HCT116 (cell line): ENCODE measurements around the gene TMEM79. TPM values are rescaled to one million over a fixed set of nuclear protein-coding genes. Genes with fewer than 3 reads are reported as not detected.

Experiments
- ATAC-seq: fragments of 200-7000 bp; cut with Tn5 transposase; 2 replicates; pipeline ENCODE4 v1.9.1; 2020; ENCODE audit warnings: mild to moderate bottlenecking, moderate library complexity
- BruUV-seq: library from RNA; stranded (reverse); fragments of 400-500 nt; replicated peaks from 2 replicates; lab custom pipeline; 2021; lab: Mats Ljungman, UMichigan
- CTCF ChIA-PET: fragments of 300-600 bp; sonication (Branson Sonifier 250); formaldehyde crosslinking; loops from one replicate; lab custom pipeline; 2021; ENCODE audit warnings: antibody characterized with exemption; lab: Charles Lee
- POLR2A ChIA-PET: fragments of 300-600, 350-600 bp; sonication (Branson Sonifier 250); formaldehyde crosslinking; loops from one replicate; lab custom pipeline; 2021; ENCODE audit warnings: antibody characterized with exemption; lab: Charles Lee
- RAD21 ChIA-PET, 2 experiments: fragments of 300-600 bp; sonication (Branson Sonifier 250); formaldehyde crosslinking; loops; one replicate each; lab custom pipeline; 2023; ENCODE audit warnings: low total read pairs in 2 of 2; ENCODE audit not compliant: uncharacterized antibody in 2 of 2, unreplicated experiment in 2 of 2, low non-redundant PET in 1 of 2; lab: Charles Lee
- DNase-seq: peaks from one replicate; pipeline ENCODE4 v3.0.0-alpha.2; 2010; ENCODE audit warnings: low read depth, low spot score
- H2AFZ ChIP-seq: fragments of 200-600 bp; shearing (Covaris generic), sonication (generic); 2 replicates; pipeline ENCODE4 v1.6.1; 2017; ENCODE audit warnings: low read depth, mixed run types, mixed read lengths, antibody characterized with exemption, low read length; ENCODE audit not compliant: poor library complexity, severe bottlenecking
- H3K27ac ChIP-seq: 2 replicates; pipeline ENCODE4 v1.5.1; 2012; ENCODE audit warnings: low read depth, low read length
- H3K27me3 ChIP-seq: fragments of 200-600 bp; sonication (generic); 2 replicates; pipeline ENCODE4 v1.6.1; 2016; ENCODE audit warnings: mixed run types, low read length, mixed read lengths; ENCODE audit not compliant: insufficient read depth
- H3K36me3 ChIP-seq, 2 experiments: fragments of 200-500 bp in 1 of 2; fragments of 200-600 bp in 1 of 2; sonication (Bioruptor generic) in 1 of 2; sonication (generic) in 1 of 2; 2 replicates each; pipeline versions ENCODE4 v1.5.1 to v1.6.1; 2014 to 2016; ENCODE audit warnings: low read length in 2 of 2, inconsistent platforms in 1 of 2, mixed read lengths in 1 of 2, mixed run types in 1 of 2; ENCODE audit not compliant: insufficient read depth in 2 of 2, control insufficient read depth in 1 of 2
- H3K4me1 ChIP-seq, 2 experiments: fragments of 200-600 bp in 1 of 2; sonication (generic) in 1 of 2; 2 replicates each; pipeline versions ENCODE4 v1.5.1 to v1.6.1; 2012 to 2017; ENCODE audit warnings: low read length in 2 of 2, inconsistent platforms in 1 of 2, mild to moderate bottlenecking in 1 of 2, mixed read lengths in 1 of 2, mixed run types in 1 of 2, moderate library complexity in 1 of 2; ENCODE audit not compliant: insufficient read depth in 2 of 2, control insufficient read depth in 1 of 2
- H3K4me2 ChIP-seq: fragments of 200-600 bp; sonication (generic); 2 replicates; pipeline ENCODE4 v1.6.1; 2017; ENCODE audit warnings: mixed run types, low read length, mixed read lengths
- H3K4me3 ChIP-seq, 2 experiments: fragments of 200-600 bp in 1 of 2; sonication (generic) in 1 of 2; replicated peaks in 1 of 2; 2 replicates each; pipeline ENCODE4 v1.5.1; 2011 to 2016; ENCODE audit warnings: low read length in 2 of 2, control low read depth in 1 of 2, low read depth in 1 of 2, mild to moderate bottlenecking in 1 of 2, mixed read lengths in 1 of 2, mixed run types in 1 of 2
- H3K79me2 ChIP-seq: fragments of 200-600 bp; sonication (generic); 2 replicates; pipeline ENCODE4 v1.6.1; 2017; ENCODE audit warnings: mild to moderate bottlenecking, mixed run types, low read length, moderate library complexity, mixed read lengths; ENCODE audit not compliant: insufficient read depth
- H3K9ac ChIP-seq: fragments of 200-600 bp; sonication (generic); 2 replicates; pipeline ENCODE4 v1.6.1; 2016; ENCODE audit warnings: low read length, mixed read lengths
- H3K9me2 ChIP-seq: fragments of 200-600 bp; sonication (generic), shearing (Covaris generic); 2 replicates; pipeline ENCODE4 v1.6.1; 2017; ENCODE audit warnings: mixed run types, mild to moderate bottlenecking, moderate library complexity; ENCODE audit not compliant: insufficient read depth
- H3K9me3 ChIP-seq, 2 experiments: fragments of 200-500 bp in 1 of 2; fragments of 200-600 bp in 1 of 2; sonication (Bioruptor generic) in 1 of 2; sonication (generic) in 1 of 2; 2 replicates each; pipeline ENCODE4 v1.6.1; 2014 to 2017; ENCODE audit warnings: low read length in 2 of 2, mixed read lengths in 2 of 2, inconsistent platforms in 1 of 2, low read depth in 1 of 2, mild to moderate bottlenecking in 1 of 2, mixed run types in 1 of 2, moderate library complexity in 1 of 2; ENCODE audit not compliant: control insufficient read depth in 1 of 2, insufficient read depth in 1 of 2
- H4K20me1 ChIP-seq: fragments of 200-600 bp; sonication (generic), shearing (Covaris generic); 2 replicates; pipeline ENCODE4 v1.6.1; 2017; ENCODE audit warnings: mixed run types, mild to moderate bottlenecking, moderate library complexity; ENCODE audit not compliant: insufficient read depth
- ELF1 ChIP-seq: IDR thresholded peaks from 2 replicates; pipeline ENCODE4 v1.6.1; 2012; ENCODE audit warnings: low read depth, borderline replicate concordance
- EZH2 ChIP-seq: fragments of 200-600 bp; sonication (generic); IDR thresholded peaks from 2 replicates; pipeline ENCODE4 v1.6.1; 2017; ENCODE audit warnings: antibody characterized with exemption, mixed run types
- EZH2phosphoT487 ChIP-seq: fragments of 200-600 bp; IDR thresholded peaks from 2 replicates; pipeline ENCODE4 v1.6.1; 2018; ENCODE audit warnings: antibody characterized with exemption, borderline replicate concordance
- POLR2A ChIP-seq: IDR thresholded peaks from 2 replicates; pipeline ENCODE4 v1.7.0; 2011; ENCODE audit warnings: borderline replicate concordance; ENCODE audit not compliant: insufficient read depth, insufficient read length; ENCODE audit errors: extremely low read depth
- POLR2AphosphoS5 ChIP-seq: IDR thresholded peaks from 2 replicates; pipeline ENCODE4 v1.6.1; 2011; ENCODE audit warnings: mild to moderate bottlenecking, low read depth, low read length, moderate library complexity
- SRF ChIP-seq: IDR thresholded peaks from 2 replicates; pipeline ENCODE4 v1.6.1; 2012; ENCODE audit warnings: low read depth
- TCF7L2 ChIP-seq: IDR thresholded peaks from 2 replicates; pipeline ENCODE4 v1.7.0; 2011; ENCODE audit warnings: borderline replicate concordance, inconsistent platforms; ENCODE audit not compliant: insufficient read depth, insufficient read length; ENCODE audit errors: extremely low read depth
- intact Hi-C: fragments of 100-400 bp; cut with micrococcal nuclease; formaldehyde crosslinking; loops from 2 replicates; pipeline ENCODE4 v1.10.0; 2022
- total RNA-seq: library from RNA; stranded (reverse); gene quantifications from one replicate; pipeline ENCODE4 v1.2.1, GENCODE V29; 2021; ENCODE audit not compliant: unreplicated experiment
- TF ChIP-seq, protein P1 (sequence below): IDR thresholded peaks from 2 replicates; pipeline ENCODE4 v1.6.1; 2011; ENCODE audit warnings: mild to moderate bottlenecking, low read length, moderate library complexity; ENCODE audit not compliant: insufficient replicate concordance; ENCODE audit errors: extremely low read depth
- TF ChIP-seq, protein P2 (sequence below): IDR thresholded peaks from 2 replicates; pipeline ENCODE4 v1.6.1; 2012; ENCODE audit warnings: low read depth
- TF ChIP-seq, protein P3 (sequence below), 3 experiments: fragments of 200-600 bp in 1 of 3; sonication (generic) in 1 of 3; IDR thresholded peaks in 2 of 3; conservative IDR thresholded peaks in 1 of 3; 2 replicates each; pipeline ENCODE4 v1.5.1; 2012 to 2017; ENCODE audit warnings: low read depth in 2 of 3, low read length in 2 of 3, antibody characterized with exemption in 1 of 3, borderline replicate concordance in 1 of 3, control low read depth in 1 of 3, mild to moderate bottlenecking in 1 of 3, mixed read lengths in 1 of 3, mixed run types in 1 of 3, moderate library complexity in 1 of 3; ENCODE audit not compliant: insufficient read depth in 1 of 3

TMEM79 gene
- total RNA-seq, 1 experiment from 2014 or later = 6.3 TPM

DNA sequence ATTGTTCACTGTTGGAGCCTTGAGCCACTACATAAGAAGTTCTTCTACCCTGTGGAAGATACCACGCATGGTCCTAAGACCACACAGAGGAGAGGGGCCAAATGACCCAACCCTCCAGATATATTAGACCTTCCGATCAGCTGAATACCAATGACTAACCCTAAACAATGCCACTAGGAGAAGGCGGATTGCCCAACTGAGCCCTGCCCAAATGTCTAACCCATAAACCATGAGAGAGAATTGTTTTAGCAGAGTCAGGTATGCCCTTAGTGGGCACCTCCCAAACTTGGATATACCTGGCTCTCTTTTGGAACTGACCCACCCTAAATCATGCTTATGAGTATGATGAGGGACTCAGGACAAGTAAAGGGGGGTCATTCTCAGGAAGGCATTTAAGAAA, 13.8 kb upstream of the TMEM79 start:
- no peak for ATAC-seq

More for the DNA sequence above, 13.8 kb upstream of the TMEM79 start:
- DNase-seq = no peak
- Histone ChIP-seq H3K27me3 (no peaks in the 10 kb centered on the region), H3K4me2 (no peak overlapping the region), H3K9ac (no peak overlapping the region), H3K9me2 (no peaks in the 10 kb centered on the region), H3K4me3 (no peak overlapping the region), H3K79me2 (peaks cover 15% of the 10 kb centered on the region; the same call in 1 of the 2 replicates), H3K27ac (no peak overlapping the region), H3K36me3 (peaks cover 72 to 79% of the 10 kb centered on the region in 2 experiments), H4K20me1 (no peaks in the 10 kb centered on the region), H3K9me3 (no peaks in the 10 kb centered on the region), H2AFZ (no peak overlapping the region), H3K4me1 (no peaks in the 10 kb centered on the region)
- POLR2A ChIA-PET = no interaction called here
- no peak for TF ChIP-seq POLR2AphosphoS5
- no peak for TF ChIP-seq EZH2
- TF ChIP-seq, protein P1, sequence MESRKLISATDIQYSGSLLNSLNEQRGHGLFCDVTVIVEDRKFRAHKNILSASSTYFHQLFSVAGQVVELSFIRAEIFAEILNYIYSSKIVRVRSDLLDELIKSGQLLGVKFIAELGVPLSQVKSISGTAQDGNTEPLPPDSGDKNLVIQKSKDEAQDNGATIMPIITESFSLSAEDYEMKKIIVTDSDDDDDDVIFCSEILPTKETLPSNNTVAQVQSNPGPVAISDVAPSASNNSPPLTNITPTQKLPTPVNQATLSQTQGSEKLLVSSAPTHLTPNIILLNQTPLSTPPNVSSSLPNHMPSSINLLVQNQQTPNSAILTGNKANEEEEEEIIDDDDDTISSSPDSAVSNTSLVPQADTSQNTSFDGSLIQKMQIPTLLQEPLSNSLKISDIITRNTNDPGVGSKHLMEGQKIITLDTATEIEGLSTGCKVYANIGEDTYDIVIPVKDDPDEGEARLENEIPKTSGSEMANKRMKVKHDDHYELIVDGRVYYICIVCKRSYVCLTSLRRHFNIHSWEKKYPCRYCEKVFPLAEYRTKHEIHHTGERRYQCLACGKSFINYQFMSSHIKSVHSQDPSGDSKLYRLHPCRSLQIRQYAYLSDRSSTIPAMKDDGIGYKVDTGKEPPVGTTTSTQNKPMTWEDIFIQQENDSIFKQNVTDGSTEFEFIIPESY = no peak
- no peak for TF ChIP-seq SRF
- no peak for TF ChIP-seq ELF1
- TF ChIP-seq, protein P2, sequence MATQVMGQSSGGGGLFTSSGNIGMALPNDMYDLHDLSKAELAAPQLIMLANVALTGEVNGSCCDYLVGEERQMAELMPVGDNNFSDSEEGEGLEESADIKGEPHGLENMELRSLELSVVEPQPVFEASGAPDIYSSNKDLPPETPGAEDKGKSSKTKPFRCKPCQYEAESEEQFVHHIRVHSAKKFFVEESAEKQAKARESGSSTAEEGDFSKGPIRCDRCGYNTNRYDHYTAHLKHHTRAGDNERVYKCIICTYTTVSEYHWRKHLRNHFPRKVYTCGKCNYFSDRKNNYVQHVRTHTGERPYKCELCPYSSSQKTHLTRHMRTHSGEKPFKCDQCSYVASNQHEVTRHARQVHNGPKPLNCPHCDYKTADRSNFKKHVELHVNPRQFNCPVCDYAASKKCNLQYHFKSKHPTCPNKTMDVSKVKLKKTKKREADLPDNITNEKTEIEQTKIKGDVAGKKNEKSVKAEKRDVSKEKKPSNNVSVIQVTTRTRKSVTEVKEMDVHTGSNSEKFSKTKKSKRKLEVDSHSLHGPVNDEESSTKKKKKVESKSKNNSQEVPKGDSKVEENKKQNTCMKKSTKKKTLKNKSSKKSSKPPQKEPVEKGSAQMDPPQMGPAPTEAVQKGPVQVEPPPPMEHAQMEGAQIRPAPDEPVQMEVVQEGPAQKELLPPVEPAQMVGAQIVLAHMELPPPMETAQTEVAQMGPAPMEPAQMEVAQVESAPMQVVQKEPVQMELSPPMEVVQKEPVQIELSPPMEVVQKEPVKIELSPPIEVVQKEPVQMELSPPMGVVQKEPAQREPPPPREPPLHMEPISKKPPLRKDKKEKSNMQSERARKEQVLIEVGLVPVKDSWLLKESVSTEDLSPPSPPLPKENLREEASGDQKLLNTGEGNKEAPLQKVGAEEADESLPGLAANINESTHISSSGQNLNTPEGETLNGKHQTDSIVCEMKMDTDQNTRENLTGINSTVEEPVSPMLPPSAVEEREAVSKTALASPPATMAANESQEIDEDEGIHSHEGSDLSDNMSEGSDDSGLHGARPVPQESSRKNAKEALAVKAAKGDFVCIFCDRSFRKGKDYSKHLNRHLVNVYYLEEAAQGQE = no peak
- TF ChIP-seq EZH2phosphoT487 = no peak
- TF ChIP-seq, protein P3, sequence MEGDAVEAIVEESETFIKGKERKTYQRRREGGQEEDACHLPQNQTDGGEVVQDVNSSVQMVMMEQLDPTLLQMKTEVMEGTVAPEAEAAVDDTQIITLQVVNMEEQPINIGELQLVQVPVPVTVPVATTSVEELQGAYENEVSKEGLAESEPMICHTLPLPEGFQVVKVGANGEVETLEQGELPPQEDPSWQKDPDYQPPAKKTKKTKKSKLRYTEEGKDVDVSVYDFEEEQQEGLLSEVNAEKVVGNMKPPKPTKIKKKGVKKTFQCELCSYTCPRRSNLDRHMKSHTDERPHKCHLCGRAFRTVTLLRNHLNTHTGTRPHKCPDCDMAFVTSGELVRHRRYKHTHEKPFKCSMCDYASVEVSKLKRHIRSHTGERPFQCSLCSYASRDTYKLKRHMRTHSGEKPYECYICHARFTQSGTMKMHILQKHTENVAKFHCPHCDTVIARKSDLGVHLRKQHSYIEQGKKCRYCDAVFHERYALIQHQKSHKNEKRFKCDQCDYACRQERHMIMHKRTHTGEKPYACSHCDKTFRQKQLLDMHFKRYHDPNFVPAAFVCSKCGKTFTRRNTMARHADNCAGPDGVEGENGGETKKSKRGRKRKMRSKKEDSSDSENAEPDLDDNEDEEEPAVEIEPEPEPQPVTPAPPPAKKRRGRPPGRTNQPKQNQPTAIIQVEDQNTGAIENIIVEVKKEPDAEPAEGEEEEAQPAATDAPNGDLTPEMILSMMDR (IDR thresholded peaks at IDR 0.05 in 2 of 3, conservative IDR thresholded peaks at IDR 0.05 in 1 of 3; ENCODE audit: borderline replicate concordance in 1 of 3, insufficient read depth in 1 of 3, low read depth in 2 of 3, low read length in 2 of 3) = no peak
- TF ChIP-seq POLR2A = no peak
- TF ChIP-seq TCF7L2 = no peak
- no TSS peak for BruUV-seq
- intact Hi-C loops = no loop called here
- CTCF ChIA-PET = no interaction called here
- RAD21 ChIA-PET = no interaction called here
